Activated CD4-positive, alpha-beta T cell treated with anti-CD3 and anti-CD28 coated beads, Interleukin-2, amount 50 U/mL, for 1 hour (primary cell): ENCODE measurements around the gene SSTR3.
"Not testable (repeated sequence)": the region's sequence is repeated elsewhere in the genome, so short reads cannot be mapped to it uniquely, and the experiment has no call there.

Source experiments
- DNase-seq: peaks from one replicate; pipeline ENCODE4 v3.0.0-alpha.2; 2020

SSTR3 gene

DNA sequence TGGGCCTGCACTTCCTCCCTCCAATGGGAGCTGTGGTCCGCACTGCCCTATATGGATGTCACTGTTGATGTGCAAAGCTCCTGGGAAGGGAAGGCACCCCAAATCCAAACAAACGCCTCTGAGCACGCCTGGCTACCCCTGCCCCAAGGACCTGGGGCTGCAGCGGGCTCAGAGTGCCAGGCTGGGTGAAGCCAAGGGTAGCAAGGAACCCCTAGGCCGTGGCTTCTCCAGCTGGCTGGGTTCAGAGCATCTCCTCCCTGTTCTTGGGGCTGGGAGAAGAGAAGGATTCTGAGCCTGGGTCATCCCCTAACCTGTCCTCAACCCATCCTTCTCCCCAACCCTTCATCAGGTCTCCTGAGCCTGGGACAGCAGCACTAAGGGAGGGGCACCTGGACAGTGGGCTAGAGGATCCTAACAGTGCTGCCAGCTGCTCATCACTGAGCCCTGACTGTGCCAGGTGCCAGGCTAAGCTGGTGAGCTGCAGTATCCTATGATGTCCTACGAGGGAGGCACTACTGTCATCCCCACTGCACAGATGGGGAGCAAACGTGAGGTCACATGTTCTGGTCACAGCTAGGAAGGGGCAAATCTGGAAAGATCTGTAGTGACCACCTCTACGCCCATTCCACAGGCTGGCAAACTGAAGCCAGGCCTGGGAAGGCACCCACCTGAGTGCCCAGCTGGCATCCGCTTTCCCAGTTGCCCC is 3.0 kb downstream of the SSTR3 start:
- no peak for DNase-seq

DNA sequence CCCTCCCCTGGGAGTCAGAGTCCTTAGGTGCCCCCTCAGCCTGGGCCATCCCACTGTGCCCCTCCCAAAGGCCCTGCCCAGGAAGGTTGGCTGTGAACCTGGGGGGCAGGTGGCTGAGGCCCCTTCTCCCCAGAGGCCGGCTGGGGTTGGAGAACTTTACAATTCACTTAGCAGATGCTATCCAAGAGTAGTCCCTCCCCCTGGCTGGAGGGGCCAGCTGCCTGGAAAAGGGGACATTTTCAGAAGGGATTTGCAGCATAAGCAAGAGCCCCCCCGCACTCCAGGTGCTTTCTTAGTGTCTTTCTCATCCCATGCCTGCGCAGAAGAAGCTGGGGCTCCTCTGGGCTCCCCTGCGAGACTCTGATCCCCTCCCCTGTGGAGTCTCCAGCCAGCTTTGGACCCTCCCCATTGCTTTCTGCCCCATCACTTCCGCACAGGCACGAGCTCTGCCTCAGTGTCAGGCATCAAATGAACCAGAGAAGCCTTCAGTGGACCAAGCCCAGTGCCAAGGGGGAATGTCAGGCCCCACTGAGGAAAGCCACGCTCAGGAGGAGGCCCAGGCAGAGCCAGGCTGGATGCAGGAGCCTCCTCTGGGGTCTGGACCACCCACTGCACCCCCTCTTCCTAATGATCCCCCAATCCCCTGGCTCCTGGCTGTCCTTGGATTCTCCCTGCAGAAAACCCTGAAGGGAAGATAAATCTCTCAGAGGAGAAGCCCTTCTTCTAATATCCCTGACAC is 3.7 kb downstream of the SSTR3 start:
- no peak for DNase-seq

DNA sequence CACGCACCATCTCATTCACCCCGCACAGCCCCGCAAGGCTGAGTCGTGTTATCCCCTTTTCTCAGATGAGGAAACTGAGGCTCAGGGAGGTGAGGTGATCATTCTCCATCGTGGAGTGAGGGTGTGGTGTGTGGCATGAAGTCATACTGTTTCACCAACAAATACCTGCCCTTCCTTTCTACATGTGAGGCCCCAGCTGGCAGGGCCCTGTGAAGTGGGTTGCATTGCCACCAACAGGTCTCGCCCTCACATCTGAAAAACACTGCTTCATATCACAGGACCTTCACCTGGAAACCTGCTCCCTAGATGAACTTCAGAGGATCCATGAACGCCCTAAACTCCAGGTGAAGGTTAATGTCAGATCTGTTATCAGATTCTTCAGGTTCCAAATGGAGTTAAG is 4.3 kb downstream of the SSTR3 start:
- no peak for DNase-seq

DNA sequence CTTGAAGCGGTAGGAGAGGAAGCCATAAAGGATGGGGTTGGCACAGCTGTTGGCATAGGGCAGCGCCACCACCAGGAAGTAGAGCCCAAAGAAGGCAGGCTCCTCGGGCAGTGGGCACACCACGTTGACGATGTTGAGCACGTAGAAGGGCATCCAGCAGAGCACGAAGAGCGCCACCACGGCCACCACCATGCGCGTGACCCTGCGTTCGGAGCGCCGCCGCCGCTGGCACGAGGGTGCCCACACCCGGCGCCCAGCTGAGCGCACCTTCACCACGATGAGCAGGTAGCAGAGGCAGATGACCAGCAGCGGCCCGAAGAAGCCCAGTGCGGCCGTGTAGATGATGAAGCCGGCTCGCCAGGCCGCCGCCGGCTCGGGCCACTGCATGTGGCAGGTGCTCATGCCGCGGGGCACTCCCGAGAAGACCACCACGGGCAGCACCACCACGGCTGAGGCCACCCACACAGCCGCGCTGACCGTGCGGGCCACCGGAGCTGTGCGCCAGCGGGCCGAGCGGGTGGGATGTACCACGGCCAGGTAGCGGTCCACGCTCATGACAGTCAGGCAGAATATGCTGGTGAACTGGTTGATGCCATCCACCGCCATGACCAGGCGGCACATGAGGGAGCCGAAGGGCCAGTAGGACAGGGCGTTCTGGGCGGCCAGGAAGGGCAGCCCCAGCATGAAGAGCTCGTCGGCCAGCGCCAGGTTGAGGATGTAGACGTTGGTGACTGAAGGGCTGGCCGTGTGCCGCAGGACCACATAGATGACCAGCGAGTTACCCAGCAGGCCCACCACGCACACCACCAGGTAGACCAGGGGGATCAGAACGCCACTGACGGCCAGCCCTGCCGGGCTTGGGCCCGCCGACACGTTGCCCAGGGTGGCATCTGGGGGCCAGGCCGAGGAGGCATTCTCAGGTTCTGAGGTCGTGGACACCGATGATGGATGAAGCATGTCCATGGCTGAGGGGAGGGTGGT is 5.1 kb downstream of the SSTR3 start:
- no peak for DNase-seq

DNA sequence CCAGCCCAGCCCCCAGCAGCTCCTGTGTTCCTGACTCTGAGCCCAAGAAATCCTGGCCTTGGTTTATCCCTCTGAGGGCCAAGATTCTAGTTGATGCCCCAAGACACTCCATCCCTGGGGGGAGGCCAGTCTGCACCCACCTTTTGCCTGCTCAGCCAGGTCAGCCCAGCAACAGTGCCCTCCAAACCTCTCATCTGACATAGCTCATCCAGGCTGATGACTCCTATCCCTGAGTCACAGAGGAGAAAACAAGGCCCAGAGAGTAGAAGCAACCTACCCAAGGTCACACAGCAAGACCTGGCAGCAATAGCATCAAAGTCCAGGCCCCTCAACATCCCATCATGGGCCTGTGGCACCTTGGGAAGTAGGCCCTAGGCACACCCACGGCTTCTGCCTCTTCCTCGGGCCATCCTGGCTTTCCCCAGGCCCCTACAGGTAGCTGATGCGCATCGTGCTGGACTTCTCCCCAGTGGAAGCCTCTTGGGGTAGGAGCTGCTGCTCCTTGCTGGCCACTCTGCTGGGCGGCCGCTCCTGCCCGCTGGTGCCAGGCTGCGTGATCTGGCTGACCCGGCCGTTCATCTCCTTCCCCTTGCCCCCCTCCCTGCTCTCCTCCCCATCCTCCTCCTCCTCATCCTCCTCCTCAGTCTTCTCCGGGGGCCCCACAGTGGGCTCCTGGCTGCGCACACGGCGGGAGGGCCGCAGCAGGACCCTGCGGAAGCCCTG is 6.0 kb downstream of the SSTR3 start:
- no peak for DNase-seq

DNA sequence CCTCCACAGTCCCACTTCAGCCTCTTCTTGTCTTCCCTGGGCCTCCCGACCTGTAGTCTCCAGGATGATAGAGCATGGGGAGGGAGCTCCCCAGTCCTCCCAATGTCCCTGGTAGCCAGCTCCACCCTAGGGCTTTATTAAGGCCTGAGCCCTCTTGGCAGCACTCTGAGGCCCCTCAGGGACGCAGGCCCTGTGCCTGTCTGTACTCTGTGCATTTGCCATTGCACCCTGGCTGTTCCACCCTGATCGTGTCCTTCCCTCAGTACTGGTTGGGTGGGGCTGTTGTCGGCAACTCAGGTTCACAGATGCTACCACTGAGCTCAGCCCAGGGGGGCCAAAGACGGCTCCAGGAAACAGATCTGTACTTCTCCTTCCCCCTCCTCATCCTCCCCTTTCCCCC is 7.2 kb downstream of the SSTR3 start:
- DNase-seq, result no peak

DNA sequence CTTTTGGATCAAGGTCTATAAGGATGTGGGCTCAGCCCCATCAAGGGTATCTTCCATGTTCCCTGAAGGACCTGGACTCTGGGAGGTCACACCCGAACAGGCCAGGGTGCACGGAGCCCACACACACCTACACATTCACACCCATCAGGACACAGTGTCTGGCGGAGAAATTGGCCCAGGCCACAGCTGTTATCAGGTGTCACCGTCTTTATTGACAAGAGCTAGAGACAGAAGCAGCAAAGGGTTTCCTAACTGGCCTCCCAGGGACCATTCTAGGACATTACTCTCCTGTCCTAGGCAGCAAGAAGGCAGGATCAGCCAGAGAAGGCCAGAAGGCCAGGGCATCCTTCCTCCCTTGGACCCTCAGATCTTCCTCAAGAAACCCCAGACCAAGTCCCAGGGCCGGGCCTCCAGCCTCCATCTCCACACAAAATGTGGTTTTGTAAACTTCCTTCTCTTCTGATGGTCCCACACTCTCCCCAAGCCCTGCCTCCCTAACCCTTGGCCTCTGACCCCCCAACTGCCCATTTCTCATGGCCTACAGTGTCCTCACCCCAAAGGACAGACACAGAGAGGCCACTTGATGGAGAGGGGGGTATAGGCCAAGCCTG is 8.1 kb downstream of the SSTR3 start:
- DNase-seq, result no peak

DNA sequence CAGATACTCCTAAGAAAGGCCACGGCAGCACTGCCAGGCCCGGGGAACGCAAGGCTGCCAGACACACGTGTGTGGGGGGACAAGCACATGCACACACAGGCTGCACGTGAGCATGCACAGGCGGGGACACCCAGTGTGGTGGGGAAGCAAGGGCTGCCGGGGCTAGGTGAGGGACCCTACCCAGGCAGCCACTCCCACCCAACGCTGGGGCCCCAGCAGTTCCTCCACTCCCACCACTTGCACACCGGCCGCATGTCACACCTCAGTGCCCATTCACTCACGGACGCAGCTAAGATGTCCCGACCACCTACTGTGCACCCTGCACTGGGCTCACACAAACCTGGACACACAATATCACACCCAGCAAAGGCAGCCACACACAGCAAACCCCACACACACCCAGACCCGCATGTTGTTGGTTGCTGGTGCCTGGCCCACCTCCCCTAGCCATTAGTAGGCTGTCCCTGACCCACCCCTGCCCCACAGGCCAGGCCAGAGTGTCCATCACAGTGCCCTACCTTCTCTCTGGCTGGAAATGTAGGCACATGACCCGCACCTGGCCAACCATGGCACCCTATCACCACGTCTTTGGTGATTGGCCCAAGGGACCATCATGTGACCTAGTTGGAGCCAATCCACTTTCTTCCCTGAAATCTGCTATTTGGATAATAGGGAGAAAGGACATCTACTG is 8.8 kb downstream of the SSTR3 start:
- DNase-seq, result no peak

DNA sequence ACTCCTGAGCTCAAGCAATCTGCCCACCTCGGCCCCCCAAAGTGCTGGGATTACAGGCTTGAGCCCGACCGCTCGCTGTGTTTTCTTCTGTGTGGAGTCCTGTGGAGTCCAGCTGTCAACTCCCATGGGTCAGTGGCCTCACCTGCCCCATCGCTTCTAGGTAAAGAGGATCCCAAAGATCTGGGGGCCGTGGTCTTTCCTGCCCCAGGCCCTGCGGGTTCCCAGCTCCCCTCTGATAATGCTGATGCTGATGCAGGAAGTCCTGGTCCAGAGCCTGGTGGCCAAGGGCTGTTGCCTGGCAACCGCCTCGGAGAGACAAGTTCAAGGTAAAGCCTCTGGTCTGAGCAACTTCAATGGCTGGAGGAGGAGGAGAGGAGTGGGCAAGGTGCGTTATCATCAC is 9.6 kb downstream of the SSTR3 start:
- no peak for DNase-seq

DNA sequence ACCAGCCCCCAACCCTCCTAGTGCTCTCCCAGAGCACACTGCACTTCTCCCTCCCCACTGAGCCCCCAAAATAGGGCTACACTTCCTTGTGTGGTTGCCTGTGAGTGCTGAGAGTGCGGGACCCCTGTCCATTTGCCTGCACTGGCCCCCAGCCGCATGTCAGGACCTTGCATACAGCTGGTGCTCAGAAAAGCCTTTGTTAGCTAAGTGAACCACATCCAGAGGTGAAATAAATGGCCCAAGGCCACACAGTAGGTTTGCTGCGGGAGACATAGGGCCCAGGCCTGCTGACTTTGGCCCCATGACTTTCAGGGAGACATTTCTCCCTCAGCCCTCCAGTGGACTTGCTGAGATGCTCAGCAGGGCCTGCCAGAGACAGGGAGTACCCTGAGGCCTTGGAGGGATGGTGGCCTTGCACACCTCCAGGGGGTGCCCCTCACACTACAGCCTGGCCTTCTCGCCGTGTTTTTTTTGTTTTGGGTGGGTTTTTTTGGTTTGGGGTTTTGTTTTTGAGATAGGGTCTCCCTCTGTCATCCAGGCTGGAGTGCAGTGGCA is 10.2 kb downstream of the SSTR3 start:
- no peak for DNase-seq

DNA sequence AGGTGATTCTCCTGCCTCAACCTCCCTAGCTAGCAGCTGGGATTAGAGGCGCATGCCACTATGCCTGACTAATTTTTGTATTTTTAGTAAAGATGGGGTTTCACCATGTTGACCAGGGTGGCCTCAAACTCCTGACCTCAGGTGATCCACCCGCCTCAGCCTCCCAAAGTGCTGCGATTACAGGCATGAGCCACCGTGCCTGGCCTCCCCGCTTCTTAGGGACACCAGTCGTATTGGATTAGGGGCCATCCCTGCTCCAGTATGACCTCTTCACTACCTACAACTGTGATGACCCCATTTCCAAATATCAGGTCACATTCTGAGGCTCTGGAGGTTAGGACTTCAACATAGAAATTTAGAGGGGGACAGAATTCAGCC is 10.8 kb downstream of the SSTR3 start:
- not testable (repeated sequence) for DNase-seq

DNA sequence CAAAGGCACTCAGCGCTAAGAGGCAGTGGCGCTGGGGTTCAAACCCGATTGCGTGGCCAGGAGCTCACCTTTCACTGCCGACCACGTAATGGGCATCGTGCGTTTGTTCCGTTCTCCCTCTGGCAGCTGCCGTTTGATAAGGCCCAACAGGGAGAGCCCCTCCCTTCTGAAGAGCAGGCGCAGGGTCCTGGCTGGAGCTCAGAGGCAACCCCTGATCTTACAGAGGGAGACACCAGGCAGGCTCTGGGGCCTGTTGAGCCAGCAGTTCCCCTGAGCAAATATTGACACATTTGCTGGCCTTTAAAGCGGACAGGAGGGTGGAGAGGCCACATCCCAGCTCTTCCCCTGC is 12.5 kb downstream of the SSTR3 start:
- DNase-seq, result no peak

DNA sequence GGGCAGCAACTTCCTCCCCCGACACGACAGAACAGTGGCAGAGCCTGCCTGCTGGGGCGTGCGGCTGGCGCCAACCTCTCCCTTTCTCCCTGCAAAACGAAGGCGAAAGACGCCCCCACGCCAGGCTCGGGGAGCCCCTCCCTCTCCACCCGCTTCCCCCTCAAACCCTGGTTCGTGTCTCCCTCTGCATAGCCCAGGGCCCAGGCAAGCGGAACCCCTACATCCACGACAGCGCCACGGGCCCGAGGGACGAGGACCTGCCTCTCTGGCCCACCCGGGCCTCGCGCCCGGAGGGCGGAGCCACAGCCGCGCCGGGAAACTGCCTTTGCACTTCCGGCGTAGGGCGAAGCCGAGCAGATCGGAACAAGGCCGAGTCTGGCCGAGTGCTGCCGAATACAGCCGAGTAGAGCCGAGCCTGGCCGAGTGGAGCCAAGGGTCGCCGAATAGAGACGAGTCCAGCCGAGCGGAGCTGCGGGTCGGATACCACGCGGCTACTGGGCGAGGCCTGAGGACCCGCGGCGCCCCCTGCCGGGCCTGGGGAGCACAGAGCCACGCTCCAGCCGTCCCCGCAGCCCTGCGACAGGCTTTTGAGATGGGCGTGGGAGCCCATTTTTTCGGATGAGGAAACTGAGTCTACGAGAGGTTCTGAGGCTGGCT is 13.0 kb downstream of the SSTR3 start:
- peak; percentile 99 for DNase-seq

DNA sequence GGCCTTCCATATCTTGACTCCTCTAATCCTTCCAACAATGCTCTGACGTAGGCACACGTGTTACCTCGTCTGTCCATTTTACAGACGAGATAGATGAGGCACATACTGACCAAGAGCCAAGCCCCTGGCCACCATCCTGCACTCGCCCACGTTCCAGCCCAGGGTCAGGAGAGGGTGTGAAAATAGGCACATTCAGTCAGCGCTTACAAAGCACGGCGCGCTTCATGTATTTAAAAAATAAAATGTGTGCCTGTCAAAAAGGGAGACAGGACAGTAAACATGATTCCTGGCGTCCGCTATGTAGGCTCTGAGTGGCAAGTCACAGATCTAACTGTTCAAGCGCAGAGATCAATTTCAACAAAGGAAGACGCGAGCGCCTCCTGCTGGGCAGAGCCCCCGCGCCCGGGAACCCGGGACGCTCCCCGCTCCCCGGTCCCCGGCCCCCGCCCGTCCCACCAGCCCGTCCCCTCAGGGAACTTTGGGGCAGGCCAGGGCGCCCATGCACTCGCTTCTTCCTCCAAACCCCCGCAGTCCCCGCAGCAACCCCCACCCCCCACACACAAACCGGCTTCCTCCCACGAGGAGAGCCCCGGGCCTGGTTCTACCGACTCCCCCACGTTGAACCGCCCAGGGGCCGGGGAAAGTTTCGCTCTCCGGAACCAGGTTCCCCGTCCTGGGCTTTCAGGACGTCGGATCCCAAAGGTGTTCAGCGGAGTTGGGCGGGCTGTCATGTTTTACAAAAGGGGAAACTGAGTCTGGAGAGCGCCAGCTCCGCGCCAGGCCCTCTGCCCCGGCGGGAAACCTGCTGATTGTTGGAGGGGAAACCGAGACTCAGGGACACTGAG is 13.8 kb downstream of the SSTR3 start:
- DNase-seq, result peak; percentile 92

DNA sequence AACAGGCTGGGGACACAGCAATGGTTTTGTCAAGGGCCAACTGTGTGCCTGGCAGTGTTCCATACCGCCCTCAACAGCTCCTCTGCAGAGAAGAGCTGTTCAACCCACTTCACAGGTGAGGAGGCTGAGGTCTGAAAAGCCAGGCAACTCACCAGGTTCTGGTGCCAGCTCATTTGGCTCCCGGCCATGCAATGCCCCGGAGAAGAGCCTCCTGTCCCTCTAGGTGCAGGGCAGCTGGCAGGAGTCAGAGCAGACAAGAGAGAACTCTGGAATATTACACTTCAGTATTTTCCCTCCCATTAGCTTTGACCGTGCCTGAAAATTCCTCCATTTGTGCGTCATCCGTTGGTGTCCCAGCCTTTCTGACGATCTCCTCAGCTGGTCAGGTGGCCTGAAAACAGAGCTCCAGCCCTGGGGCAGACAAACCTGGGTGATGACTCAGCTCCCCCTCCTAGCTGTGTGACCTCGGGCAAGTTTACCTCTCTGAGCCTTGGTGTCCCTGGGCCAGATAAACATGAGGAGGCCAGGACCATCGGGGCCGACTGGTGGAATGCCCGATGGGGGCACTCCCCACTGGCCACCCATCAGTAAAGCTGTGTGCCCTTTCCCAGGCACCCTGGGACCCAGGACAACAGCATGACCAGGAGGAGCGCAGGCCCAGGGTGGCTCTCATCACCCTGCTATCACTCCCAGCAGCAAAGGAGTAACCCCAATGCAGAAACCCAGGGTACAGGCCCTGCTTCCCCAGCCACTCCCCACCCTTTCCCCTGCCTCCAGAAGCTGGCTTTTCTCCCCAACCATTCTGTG is 14.6 kb downstream of the SSTR3 start:
- DNase-seq, result no peak

DNA sequence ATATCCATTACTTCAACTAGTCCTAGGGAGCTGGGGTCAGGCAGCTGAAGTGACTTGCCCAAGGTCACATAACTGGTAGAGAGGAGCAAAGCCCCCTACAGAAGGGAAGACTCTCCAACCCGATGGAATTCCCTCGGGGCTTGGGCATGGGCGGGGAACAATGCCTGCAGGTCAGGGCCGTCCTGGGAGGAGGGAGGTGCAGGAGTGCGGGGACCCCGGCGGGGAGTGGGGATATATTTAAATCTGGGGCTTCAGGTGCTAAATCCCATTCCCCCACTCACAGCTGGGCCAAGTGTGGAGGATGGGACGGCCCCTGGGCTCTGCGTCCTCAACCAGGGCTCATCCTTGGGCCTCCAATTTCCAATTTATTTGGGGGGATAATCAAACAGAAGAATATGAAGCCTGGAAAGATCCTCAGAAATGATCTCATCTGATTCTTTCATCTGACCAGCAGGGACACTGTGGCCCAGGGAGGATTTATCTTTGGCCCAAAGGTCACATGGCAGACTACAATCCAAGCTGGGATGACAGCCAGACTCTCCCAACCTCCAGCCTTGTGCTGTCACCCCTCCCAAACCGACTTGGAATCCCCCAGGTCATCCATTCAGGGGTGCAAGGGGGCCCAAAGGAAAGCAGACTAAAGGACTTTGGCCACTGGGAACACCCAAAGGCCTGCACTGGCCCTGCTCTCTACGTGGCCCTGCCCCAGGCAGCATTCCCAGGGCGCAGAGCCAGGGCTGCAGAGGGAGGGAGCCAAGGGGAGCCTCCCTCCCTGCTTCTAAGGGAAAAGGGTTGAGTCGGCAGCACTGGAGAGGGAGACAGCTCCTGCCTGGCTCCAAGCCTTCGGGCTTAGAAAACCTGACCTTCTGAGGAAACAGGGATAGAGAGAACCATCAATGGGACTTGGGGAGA is 15.5 kb downstream of the SSTR3 start:
- no peak for DNase-seq

DNA sequence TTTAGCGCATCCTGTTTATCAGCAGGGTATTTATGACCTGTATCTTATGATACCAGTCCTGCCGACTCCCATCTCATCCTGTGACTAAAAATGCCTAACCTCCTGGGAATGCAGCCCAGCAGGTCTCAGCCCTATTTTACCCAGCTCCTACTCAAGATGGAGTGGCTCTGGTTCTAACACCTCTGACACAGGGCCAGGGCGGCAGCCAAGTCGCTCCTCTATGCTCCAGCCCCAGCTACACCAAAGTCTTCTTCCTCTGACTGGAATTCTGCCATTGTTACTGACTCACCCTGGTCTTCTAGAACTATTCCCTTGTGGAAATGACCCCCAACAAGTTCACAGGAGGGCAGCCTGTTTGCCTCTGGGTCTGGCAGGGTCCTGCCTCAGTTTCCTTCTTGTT is 16.4 kb downstream of the SSTR3 start:
- DNase-seq, result no peak

DNA sequence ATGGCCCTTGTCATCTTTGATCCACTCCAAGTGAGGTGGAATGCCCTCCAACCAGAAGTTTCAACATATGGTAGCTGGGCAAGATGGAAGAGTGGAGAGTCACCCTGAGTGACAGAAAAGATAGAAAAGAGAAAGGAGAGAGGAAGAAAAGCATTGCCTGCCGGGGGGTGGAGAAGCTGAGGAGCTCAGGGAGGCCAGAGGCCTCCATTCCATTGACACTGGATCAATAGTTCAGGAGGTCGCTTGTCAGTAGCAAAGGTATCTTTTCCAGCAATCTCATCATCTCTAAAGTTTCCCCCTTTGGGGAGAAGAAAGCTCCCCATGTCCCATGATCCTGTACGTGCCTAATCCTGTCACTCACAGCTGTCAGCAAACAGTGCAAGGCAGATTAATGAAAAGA is 17.5 kb downstream of the SSTR3 start:
- no peak for DNase-seq
